GF-D8 (cell line): ENCODE data around the gene IDUA.

Source experiments
- DNase-seq: peaks from one replicate; lab custom pipeline; 2025; lab: John Stamatoyannopoulos, UW

The IDUA gene

DNA sequence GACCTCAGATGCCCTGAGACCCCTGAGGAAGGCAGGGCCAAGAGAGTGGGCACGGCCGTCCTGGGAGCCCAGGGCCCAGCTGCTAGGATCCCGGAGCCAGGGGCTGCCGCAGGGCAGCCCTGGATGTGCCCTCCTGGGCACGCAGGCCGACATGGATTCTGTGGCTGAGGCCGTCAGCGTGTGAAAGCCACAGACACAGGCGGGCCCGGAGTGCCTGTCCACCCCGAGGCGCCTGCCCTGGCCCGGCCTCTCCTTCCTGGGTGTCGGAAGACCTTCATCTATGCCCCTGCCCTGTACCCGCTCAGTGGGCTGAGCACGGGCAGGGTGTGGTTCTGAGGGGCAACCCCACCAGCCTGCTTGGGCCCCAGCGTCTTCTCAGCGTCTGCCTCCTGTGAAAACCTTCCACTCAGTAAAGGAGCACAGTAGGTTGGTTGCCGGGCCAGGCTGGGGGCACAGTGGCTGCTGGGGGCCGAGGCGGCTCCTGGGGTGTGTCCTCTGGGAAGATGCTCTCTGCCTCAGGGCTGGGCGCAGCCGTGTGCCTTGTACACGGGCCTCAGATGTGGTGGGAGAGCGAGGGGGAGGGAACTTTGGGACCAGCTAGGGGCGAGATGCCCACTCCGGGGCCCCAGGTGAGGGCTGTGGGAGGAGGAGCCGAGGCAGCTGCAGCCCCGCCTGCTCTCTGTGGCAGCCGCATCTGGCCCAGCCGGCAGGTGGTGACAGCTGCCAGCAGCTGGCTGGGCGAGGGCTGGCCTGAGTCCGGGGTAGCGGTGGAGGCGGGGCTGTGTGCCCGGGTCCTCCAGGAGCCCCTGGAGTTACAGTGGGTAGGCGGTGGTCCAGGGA, 45.3 kb downstream of the IDUA start:
- DNase-seq, result no peak

DNA sequence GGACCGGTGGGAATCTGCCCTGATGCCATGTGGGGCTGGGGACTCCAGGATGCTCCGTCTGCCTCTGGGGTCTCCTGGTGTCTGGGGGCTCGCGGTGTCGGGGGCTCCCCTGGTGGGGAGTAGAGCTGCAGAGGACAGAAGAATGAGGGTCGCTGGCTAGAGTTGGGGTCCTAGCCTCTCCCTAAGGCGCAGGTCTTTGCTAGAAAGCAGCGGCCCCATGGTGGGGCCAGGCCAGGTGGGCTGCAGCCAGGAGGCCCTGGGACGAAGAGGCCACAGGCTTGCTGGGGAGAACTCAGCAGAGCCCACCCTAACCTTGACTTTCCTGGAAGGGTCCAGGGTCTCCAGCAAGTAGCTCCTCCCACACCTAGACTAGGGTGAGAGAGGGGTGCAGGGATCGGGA, 46.0 kb downstream of the IDUA start:
- no peak for DNase-seq

DNA sequence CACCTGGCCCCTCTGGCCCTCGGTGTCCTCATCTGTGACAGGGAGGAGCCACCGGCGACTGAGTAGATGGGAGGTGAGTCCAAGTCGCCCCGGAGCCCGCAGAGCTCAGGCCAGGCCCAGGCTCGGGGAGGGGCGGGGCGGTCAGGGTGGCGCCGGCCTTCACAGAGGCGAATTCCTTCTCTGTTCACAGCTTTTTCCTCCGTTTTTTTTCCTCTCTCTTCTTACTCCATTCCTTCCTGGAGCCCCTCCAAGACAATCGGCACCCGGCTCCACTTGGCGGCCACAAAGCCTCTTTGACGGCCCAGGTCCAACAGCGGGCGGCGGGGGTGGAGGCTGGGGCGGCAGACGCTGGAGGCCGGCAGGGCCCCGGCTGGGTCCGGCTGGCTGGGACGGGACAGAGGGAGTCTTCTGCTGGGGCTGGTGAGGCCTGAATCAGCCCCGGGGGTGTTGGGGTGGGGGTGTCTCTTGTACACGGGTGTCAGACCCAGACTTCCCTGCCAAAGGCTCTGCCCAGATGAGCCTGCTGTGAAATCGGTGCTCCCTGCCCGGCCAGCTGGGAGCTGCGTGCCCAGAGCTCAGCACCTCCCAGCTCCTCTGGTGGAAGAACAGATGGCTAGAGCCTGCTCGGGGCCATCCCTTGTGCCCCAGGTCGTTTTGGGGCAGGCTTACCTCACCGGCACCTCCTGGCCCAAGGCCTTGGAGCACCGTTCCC, 47.2 kb downstream of the IDUA start:
- no peak for DNase-seq

DNA sequence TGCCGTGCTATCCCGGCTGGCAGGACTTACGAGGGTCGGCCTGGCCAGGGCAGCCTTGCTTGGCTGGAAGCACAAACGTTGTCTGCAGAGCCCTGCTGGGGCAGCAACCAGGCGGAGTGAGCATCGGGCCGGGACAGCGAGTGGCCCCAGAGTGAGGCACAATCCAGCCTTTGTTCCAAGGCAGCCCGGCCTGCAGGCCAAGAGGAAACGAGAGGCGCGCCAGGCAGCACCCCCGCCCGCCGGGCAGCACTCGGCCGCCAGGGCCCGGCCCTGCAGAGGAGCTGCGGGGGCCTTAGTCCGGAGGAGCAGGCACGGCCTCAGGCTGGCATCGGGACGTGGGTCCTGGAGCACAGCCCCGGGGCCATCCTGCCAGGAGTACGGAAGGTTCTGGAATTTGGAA, 48.7 kb downstream of the IDUA start:
- no peak for DNase-seq

DNA sequence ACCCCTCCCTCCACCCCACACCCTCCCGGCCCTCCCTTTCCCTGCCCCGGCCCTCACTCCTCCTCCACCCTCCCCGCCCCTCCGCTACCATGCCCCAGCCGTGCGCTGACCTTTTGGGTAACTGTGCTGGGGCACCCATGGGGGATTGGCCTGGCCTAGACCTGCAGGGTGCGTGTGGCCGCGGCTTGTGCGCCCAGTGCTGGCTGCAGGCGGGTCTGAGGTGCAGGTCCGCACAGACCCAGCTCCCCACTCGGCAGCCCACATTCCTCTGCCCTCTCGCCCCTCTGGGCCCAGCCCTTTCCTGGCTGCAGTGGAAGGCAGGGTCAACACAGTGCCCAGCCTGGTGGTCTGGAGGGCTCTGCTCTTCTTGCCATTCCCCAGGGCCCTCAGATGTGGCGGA, 49.3 kb downstream of the IDUA start:
- DNase-seq, result no peak

DNA sequence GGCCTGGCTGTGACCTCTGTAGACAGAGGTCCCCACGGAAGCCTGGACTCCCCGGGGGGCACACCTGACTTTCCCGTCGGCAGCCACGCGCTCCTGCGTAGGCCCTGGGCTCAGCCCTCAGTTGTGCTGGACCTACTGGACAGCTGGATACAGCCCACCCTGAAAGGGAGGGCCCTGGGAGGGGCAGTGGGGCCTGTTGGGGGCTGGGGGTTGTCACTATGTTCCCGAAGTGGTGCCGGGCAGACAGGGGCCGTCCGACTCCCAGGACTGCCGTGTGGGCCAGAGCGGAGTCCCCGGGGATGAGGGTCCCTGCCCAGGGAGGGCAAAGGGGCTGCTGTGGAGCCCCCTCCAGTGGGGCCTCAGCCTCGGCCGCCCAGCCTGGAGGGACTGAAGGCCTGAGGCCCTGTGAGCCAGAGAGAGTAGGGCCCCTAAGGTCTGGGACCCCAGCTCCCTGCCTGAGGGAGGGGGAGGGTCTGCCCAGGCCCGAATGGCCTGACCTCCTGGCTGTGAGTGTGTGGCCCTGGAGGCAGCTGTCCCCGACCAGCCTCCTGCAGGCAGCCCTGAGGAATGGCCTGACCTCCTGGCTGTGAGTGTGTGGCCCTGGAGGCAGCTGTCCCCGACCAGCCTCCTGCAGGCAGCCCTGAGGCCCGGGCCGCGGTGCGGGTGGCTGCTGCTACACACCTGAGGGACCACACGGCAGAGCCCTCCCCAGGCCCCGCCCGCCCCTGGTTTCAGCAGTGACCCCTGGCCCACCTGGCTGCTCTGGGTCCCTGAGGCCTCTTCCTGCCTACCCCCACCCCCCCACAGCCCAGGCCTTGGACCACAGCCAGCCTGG, 50.3 kb downstream of the IDUA start:
- no peak for DNase-seq

DNA sequence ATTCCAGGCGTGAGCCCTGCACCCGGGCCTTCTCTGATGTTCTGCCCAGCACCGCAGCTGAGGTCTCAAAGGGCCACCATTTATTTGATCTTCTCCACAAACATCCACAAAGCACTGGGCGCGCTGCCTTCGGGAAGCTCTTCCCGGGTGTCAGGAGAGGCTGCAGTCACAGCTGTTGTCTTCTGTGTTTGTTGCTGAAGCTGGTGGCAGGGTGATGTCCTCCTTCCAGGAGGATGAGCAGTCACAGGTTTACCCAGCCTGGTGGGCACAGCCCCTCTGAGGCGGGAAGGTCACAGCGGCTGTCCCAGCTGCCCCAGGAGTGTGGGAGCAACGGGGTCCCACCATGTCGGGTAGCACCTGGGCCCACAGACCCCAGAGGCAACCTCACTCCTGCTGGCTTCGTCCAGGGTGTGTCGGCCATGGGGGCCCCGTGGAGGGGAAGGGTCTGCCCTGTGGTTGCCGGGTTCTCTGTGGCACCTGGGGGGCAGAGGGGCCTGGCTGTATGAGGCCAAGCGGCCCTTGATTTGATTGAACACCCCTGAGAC, 52.2 kb downstream of the IDUA start:
- DNase-seq, result no peak

DNA sequence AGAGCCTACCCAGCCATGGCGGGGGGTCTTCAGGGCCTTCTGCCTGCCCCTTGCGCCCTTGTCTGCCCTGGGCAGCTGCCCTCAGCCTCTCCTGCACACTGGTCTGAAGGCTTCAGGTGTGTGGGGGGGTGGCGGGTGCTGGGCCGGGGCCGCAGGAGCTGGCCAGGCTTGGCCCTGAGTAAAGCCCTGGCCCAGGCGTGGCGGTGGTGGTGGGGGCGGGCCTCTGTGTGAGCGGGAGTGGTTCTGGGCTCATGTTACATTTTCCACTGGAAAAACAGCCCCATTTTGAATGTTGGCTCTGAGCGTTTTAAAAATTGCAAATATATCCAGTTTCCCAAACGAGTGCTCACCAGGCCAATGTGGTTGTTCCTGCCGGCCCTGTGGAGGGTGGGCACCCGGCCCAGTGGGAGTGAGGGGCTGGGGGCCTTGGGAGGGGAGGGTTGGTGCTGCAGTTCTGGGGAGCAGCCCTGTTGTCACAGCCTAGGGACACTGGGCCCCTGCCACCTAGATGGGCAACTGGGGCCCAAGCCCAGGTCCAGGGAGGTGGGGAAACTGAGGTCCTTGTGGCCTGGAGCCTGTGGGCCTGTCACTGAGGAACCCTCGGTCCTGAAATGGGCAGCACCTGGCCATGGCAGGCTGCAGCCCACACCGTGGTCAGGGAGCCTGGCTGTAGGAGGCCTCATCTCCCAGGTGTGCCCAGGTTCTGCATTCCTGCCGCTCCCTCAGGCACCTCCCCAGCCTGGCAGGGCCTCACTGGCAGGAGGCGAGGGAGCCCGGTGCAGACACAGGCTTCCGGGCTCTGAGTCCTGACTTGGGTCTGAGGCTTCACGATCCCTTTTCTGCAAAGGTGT, 52.9 kb downstream of the IDUA start:
- no peak for DNase-seq

DNA sequence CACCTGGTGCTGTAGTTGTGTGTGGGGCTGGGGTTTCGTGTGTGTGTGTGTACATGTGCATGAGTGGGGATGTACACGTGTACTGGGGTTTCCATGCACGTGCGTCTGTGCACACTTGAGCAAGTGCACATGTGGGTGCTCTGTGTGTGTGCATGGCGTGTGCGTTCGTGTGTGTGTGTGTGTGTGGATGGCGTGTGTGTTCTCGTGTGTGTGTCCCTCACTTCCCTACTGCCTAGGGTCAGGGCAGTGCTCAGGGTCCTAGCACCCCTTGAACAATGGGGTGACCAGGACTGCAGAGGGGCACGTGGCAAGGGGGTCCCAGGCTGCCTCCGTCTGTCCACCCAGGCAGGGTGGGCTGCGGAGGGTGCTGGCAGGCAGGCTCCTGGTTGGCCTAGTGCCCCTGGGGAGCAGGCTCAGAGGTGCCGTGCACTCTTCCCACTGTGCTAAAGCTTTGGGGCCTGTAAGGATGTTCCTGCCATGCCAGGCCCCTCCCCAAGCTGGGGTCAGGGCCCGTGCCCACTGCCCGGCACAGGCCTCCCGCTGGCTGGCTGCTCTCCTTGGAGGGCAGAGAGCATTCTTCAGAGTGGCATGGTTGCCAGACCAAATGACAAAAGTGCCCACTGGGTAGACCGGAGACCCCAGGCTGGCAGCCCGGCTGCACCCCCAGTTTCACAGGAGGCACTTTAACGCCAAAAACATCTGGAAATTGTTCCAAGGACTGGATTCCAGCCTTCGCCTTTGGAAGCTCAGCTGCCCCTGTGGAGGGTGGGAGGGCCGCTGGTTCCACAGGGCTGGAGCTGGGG, 53.7 kb downstream of the IDUA start:
- DNase-seq, result no peak

DNA sequence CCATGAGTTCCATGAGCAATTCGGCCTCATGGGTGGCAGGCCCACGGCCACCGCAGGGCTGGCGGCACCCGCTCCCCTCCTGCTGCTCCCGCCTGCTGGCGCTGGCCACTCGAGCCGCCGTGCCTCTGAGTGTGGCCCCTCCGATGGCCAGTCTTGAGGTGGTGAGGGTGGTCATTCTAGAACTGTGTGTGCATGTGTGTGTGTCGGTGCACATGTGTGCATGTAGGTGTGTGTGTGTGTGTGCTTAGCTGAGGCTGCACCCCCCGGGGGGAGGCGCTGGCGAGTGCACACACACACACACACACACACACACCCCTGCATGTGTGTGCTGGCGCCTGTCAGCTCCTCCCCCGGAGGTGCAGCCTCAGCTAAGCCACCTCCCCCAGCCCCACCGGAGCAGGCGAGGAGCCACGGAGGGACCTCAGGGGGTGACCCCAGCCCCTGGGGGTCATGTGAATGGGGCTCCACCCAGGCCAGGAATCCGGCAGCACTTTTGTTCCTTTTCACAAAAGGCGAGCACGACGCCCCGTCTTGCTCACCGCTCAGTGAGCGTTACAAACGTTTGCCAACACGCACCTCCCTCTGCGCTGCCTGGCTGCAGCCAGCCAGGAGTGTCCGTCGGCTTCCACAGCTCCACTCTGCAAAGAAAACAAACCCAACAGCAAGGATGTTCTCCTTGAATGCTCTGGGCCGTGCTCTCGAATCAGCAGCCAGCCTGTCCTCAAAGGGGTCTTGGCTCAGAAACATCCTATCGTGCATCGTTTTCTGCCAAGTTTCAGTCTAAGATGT, 54.5 kb downstream of the IDUA start:
- DNase-seq, result no peak

DNA sequence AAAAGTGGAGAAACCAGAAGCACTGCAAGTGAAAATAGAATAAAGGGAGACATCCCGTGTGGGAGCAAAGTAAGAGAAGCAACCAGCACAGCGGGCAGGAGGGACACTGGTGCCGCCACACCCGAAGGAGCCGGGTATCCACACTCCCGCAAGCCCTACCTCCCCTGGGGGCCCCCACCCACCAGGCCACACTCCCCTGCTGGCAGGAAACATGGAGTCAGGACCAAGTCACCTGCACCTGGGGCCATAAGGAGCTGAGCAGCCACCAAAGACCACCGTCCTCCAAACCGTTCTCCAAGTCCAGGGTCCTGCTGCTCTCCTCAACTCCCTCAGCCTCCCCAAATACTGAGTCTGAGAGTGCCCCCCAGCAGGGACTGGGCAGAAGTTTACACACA, 55.1 kb downstream of the IDUA start:
- DNase-seq, result no peak

DNA sequence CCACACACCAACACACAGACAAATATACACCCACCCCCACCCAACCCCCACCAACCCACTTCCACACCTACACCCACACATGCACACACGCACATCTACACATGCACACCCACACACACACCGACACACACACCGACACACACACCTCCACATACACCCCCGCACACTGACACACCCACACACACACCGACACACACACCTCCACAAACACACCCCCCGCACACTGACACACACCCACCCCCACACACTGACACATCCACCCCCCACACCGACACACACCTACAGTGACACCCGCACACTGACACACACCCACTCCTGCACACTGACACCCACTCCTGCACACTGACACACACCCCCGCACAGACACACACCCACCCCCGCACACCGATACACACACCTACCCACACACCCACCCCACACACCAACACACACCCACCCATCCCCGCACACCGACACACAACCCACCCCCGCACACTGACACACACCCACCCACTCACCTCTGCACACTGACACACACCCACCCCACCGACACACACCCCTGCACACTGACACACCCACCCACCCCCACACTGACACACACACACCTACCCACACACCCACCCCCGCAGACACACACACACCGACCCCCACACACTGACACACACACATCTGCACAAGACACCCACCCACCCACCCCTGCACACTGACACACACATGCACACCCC, 55.7 kb downstream of the IDUA start:
- DNase-seq, result no peak

DNA sequence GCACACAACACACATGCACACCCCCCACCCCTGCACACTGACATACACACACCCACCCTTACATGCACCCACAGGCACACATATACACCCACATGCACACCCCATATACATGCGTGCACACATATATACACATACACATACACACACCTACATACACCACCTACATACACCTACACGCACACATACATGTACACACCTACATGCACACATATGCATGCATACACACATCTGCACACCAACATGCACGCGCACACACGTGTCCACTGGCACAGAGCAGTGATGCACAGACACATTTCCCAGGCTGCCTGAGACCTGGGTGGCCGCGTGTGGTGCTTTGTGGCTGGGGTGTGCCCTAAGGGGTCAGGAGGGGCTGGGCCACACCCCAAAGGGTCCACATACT, 56.3 kb downstream of the IDUA start:
- no peak for DNase-seq

DNA sequence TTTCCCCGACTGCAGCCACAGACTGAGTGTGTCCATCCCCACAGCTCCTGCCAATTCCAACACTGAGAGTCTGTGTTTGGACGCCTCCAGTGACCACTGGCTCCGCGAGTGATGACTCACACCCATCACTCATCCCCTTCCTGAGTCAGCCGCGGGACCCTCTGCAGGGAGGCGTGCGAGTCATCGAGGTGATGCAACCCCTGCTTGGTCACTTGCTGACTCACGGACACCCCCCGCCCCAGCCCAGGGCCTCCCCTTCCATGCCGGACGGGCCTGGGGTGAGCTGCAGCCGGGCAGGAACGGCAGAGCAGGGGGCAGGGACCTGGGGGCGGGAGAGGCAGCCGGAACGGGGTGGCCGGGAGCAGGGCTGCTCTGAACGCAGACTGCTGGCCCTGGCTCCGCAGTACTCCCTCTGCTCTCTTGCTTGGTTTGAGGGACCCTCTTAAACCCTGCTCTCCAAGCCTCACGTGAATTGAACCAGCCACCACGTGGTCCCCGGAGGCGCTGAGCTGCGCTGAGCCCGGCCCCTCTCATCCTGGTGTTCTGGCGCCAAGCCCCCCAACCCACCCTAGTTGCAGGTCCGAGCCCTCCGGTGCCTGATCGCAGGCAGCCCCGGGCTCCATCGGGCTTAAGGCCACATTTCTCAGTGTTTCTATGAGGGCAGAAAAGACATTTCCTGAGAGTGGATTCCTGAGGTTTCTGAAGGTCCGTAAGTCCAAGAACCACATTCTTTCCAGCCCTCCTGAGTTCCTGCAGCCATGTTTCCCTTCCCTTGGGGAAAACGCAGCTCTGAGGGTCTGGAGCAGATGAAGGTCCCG, 57.0 kb downstream of the IDUA start:
- DNase-seq, result no peak

DNA sequence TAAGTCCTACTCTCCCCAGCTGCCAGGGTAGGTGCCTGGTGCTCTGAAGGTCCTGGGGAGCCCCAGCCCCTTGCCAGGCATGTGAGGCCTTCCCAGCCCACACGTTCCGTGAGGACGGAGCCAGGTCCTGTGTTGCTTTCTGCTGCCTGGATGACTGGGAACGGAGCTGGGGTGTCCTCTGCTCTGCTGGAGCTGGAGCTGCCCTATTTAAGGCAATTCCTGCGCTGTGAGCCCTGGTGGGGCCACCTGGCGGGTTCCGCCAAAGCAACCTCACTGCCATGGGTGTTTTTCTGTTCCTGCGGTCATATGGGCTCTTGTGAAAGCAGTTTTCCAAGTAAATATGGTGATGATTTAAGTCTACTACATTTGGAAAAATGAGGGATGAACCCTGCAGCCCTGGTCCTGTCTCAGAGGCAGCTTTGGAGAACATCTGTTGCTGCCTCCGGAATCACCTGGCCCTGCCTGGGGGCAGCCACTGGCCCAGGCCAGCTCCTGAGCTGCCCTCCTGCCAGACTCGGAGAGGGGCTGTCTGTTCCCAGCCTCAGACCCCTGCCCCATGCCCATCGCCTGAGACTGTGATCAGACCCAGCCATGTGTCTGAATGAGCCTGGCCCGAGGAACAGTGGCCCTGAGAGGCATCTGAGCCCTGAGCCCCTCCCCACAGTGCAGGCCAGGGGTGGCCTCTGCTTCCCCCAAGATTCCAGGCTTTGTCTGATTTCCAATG, 57.8 kb downstream of the IDUA start:
- DNase-seq, result no peak

DNA sequence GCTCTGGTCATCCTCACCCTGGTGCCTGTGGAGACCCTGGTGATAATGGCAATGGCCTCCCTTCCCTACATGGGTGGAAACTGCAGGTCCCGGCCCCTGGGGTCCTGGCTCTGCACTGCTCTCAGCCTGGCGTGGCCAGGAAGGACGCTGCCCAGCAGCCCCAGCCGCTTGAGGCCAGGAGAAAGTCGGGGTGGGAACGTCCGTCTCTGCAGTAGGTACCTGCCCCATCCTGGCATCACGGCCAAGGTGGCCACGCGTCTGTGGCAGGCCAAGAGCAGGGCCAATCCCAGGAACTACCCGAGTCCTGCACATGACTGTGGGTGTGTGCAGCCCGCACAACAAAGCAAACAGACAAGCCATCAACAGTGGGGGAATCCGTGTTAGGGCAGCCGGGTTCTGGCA, 58.4 kb downstream of the IDUA start:
- DNase-seq, result no peak

DNA sequence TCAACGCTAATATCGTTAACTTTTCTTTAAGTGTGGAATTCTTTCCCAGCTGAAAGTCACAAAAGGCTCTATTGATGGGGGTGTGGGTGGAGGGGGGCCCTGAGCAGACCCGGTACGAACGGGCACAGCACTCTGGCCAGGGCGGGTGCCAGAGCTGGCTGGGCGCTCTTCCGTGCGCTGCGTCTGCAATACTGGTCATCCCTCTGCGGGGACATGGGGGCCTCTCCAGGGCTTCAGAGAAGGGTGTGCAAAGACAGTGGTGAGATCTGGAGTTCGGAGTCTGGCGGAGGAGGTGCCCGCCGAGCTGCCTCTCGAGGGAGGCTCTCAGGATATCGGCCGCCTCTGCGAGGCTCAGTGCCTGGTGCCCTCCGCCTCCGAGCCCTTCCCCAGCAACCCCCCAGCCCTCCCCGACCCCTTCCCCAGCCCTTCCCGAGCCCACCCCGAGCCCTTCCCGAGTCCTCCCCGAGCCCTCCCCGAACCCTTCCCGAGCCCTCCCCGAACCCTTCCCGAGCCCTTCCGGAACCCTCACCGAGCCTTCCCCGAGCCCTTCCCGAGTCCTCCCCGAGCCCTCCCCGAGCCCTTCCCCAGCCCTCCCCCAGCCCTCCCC, 58.9 kb downstream of the IDUA start:
- no peak for DNase-seq
